H4 (cell line): ENCODE measurements around the gene HSFX2. TPM values are rescaled to one million over a fixed set of nuclear protein-coding genes. Genes with fewer than 3 reads are reported as not detected.
"Not testable (repeated sequence)": the region's sequence is repeated elsewhere in the genome, so short reads cannot be mapped to it uniquely, and the experiment has no call there.

Experiments used
- DNase-seq: peaks from one replicate; pipeline ENCODE4 v3.0.0-alpha.2; 2015; ENCODE audit warnings: low spot score
- total RNA-seq: library from RNA; depleted of rRNA; stranded (reverse); fragments of >200 nt; shearing (Covaris generic); gene quantifications from 2 replicates; pipeline ENCODE4 v1.2.3, GENCODE V29; 2014; rRNA removed

The HSFX2 gene
- not detected in 2 replicates for total RNA-seq

DNA sequence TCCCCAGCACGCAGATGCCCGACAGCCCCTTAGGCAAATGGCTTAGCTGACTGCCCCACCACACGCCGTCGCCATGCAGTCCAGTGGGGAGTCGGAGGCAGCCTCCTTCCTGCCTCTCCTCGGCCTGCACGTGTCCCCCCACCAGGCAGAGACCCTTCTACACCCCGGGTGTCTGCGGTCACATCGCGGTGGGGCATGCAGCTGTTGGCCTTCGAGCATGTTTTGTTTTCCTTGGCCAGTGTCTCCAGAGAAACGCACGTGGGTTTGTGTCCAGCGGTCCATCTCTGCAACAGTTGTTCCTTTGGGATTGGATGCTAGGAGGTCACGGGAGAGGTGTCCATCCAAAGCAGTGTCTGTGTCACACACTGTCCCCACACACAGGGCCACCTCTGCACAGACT lies at the start of gene HSFX2:
Gene HSFX2, minus strand, starts transcription at position 101 of the 400 bp plus-strand sequence. CDS start 614 bp downstream, outside the sequence.
- DNase-seq: not testable (repeated sequence)

GRCh38 chrX:149643496-149643895 lies 48.4 kb upstream of the HSFX2 start:
- DNase-seq: no peak

- DNase-seq: no peak
Observed at GRCh38 chrX:149641835-149642234, 46.7 kb upstream of the HSFX2 start.

- no peak for DNase-seq
Observed at GRCh38 chrX:149641432-149641831, 46.3 kb upstream of the HSFX2 start.

DNA sequence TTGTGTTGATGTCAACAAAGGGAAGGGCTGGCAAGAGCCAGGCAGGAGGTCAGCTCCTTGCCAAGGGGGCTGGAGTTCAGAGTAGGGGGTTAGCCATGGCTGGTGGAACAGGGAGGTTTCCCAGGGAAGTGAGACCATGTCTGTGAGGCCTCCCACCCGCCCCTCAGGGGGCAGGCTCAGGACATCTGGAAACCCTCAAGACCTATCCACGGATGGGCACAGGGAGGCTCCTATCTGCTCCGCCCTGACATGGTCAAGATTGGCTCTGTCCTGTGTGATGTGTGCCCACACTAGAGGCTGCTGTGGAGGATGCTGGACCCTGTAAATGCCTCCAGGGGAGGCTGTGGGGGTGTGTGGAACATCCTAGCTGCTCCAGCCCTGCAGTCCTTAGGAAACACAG lies 44.5 kb upstream of the HSFX2 start:
- DNase-seq: no peak

GRCh38 chrX:149638860-149639259 lies 43.7 kb upstream of the HSFX2 start:
- no peak for DNase-seq

DNA sequence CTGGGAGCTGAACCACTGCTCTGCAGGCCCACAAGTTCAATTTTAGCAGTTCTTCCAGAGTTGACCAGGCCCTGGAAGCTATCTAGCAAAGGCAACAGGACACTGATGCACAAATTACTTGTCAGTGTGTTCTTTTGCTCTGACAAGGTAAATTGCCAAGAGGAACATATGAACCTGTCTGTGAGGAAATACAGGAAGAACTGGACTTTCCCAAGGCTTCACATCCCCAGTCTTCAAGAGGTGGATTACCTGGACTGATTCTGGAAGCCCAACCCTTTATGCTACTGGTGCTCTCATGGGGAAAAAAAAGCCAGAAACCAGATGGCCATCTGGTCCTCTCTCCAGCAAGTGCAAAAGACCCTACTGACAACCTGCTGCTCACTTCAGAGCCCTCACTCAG lies 38.4 kb upstream of the HSFX2 start:
- no peak for DNase-seq

GRCh38 chrX:149631234-149632165 lies 36.4 kb upstream of the HSFX2 start, which contains the start of gene TMEM185A:
TMEM185A (minus strand) TSS chrX:149631792; CDS start chrX:149631580, 212 bp downstream.
- DNase-seq: peak; percentile 29

DNA sequence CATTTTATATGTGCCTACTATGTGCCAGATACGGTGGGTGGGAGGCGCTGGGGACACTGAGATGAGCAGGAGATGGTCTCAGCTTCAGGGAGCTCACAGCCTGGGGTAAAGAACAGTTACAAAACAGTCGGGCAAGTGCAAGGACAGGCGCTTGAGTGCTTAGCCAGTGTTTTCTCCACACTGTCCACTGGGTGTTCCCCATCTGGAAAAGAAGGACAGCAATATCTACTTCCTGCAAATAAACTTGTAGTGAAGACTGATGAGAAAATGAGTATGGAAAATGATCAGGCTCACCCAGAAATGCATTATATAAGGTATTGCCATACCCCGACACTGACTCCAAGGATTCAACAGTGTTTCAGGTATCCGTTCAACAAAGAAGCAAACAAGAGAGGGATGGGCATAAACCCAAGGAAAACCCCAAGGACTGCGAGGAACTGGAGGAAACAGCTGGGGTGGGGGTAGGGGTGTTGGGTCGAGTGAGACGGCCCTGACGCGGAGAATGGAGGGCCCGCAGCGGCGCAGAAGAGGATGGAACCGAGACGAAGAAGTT lies 35.6 kb upstream of the HSFX2 start:
- DNase-seq: peak; percentile 28

- no peak for DNase-seq
Observed at GRCh38 chrX:149629730-149630387, 34.7 kb upstream of the HSFX2 start.

DNA sequence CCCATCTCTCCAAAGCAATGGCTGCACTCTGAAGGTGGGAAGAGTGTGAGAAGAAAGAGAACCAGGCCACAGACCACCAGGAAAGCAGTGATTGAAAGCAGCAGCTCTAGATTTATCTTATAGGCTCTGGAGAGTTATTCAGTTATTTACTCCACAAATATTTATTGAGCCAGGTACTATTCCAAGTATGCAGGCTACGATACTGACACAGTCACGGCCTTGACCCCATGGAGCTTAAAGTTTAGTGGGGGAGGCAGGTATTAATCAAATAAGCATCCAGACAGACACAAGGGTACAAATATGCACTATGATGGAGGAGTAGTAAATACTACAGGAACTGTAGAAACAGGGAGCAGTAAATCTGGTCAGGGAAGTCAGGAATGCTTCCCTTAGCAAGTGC lies 33.7 kb upstream of the HSFX2 start:
- DNase-seq: no peak

- DNase-seq: no peak
Observed at GRCh38 chrX:149628280-149628679, 33.2 kb upstream of the HSFX2 start.

- DNase-seq: not testable (repeated sequence)
Observed at GRCh38 chrX:149626829-149627228, 31.7 kb upstream of the HSFX2 start.

- DNase-seq: not testable (repeated sequence)
Observed at GRCh38 chrX:149619662-149620061, 24.5 kb upstream of the HSFX2 start.

DNA sequence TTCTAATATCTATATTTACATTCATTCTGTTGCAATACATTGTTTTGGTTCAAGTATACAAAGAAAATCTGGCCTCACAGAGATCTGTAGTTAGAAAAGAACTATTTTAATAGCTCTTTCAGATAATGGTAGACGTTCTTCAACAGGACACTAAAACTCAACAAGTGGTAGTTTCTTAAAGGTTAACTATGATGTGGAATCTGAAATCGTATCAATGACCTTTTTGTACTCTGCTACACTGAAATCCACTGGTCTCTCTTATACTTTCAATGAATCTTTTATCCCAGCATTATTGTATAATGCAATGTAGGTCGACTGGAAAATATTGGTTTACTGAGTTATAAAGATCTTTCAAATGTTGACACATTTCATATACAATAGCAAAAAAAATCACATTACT lies 23.8 kb upstream of the HSFX2 start:
- DNase-seq: no peak

DNA sequence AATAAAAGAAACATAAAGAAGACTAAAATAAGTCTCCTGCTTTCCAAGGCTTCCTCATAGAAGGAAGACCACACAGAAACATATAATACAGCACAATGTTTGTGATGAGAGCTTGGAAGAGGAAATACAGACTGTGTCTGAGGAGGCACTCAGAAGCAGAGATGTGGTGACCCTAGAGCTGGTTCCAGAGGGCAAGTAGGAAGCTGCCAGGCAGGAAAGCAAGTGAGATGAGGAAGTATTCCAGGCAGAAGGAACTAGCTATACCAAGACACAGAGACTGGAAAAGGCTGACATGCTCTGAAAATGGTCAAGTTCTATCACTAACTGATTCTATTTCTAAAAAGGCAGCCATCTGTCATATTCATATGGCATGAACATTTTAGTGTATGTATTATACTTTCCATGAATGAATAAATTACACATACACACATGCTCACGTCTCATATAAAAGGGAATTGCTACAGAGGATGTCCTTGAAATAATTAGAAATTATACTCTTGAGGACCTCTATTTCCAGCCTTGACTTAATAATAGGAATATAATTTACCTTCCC lies 16.6 kb upstream of the HSFX2 start:
- DNase-seq: no peak

GRCh38 chrX:149610511-149610910 lies 15.4 kb upstream of the HSFX2 start:
- DNase-seq: no peak

DNA sequence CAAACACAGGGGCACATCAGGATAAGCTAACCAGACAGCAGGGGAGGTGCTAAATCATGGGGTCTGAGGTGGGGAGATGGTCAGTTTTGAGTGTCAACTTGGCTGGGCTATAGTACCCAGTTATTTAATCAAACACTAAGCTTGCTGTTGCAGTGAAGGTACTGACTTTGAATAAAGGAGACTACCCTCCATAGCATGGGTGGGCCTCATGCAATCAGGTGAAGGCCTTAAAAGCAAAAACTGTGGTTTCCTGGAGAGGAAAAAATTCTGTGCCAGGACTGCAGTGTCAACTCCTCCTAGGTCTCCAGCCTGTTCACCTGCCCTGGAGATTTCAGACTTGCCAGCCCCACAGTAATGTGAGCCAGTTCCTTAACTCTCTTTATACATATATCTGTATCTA lies 12.6 kb upstream of the HSFX2 start:
- DNase-seq: no peak

GRCh38 chrX:149605248-149605885 lies 10.3 kb upstream of the HSFX2 start:
- peak; percentile 3 for DNase-seq

DNA sequence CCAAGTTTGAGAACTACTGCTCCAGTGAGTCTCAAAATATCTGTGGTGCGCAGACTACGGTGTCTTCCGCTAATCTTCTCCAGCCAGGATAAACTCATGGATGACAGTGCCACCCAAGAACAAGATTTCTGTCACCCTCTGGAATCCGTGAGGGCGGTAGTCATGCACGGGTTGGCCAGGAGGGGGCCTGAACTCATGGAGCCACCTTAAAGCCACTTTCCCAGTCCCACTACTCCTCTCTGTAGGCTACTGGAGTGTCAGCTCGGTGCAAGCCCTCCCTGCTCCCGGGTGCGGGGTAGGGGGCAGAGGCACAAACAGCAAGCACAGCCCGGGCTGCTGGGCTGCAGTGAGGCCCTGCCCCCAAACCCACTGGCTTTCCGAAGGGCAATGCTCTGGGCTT lies 3.5 kb upstream of the HSFX2 start:
- not testable (repeated sequence) for DNase-seq

DNA sequence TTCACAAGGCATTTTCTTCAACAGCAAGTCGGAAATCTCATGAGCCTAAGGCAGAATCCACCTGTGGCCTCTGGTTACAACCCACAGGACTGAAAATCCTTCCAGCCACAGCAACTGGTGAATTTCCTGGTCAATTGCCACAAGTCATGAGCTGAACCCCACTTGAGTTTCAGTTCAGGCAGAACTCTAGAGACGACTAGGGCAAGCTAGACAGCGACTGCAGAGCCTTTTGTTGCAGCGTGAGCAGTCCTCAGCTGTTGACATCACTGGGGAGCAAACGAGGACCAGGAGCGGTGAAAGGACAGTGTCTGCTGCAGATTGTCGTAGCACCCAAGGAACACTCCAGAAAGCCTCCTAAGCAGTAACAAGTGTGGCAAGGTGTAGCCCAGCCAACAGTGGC lies 829 bp upstream of the HSFX2 start:
- DNase-seq: not testable (repeated sequence)

GRCh38 chrX:149590993-149591392 lies 4.1 kb downstream of the HSFX2 start:
- not testable (repeated sequence) for DNase-seq
